Suppressor macrophage treated with lipopolysaccharide for 1 hour (primary cell): ENCODE measurements around the gene DOCK6.

Source experiments
- DNase-seq, 3 donors: peaks; one replicate each; pipeline ENCODE4 v3.0.0-alpha.2; 2020 to 2022

The DOCK6 gene

GRCh38 chr19:11214387-11214786 lies 47.9 kb downstream of the DOCK6 start:
- no peak for DNase-seq

- no peak for DNase-seq
Observed at GRCh38 chr19:11210656-11210928, 51.7 kb downstream of the DOCK6 start.

GRCh38 chr19:11209839-11210655 lies 52.3 kb downstream of the DOCK6 start:
- peak in 1 of 3 donors; percentile 17 for DNase-seq

GRCh38 chr19:11208561-11209471 lies 53.5 kb downstream of the DOCK6 start:
- peak in 2 of 3 donors; percentile 24 to 31 for DNase-seq

GRCh38 chr19:11205939-11206570 lies 56.3 kb downstream of the DOCK6 start:
- DNase-seq: no peak

- no peak for DNase-seq
Observed at GRCh38 chr19:11204943-11205349, 57.4 kb downstream of the DOCK6 start.

- no peak for DNase-seq
Observed at GRCh38 chr19:11204076-11204602, 58.2 kb downstream of the DOCK6 start.

GRCh38 chr19:11203194-11204075 lies 58.9 kb downstream of the DOCK6 start:
- DNase-seq: peak; percentile 71 to 87 (median 85)

GRCh38 chr19:11202488-11203193 lies 59.7 kb downstream of the DOCK6 start:
- no peak for DNase-seq

GRCh38 chr19:11201791-11202190 lies 60.5 kb downstream of the DOCK6 start:
- no peak for DNase-seq

GRCh38 chr19:11200931-11201330 lies 61.4 kb downstream of the DOCK6 start:
- DNase-seq: no peak

GRCh38 chr19:11200015-11200574 lies 62.2 kb downstream of the DOCK6 start:
- no peak for DNase-seq

- no peak for DNase-seq
Observed at GRCh38 chr19:11199517-11199916, 62.8 kb downstream of the DOCK6 start.

- DNase-seq: no peak
Observed at GRCh38 chr19:11198769-11199424, 63.4 kb downstream of the DOCK6 start.

- no peak for DNase-seq
Observed at GRCh38 chr19:11198175-11198534, 64.2 kb downstream of the DOCK6 start.

- DNase-seq: peak; percentile 73 to 95 (median 88)
Observed at GRCh38 chr19:11197291-11198174, 64.8 kb downstream of the DOCK6 start, which contains the start of gene KANK2. KANK2 (minus strand) TSS chr19:11197545; CDS start chr19:11194511, 3,034 bp downstream.

GRCh38 chr19:11196406-11197287 lies 65.7 kb downstream of the DOCK6 start:
- DNase-seq: peak in 2 of 3 donors; percentile 13 to 50

- DNase-seq: no peak
Observed at GRCh38 chr19:11195681-11196080, 66.6 kb downstream of the DOCK6 start.
